IMR-90 (cell line): ENCODE measurements around the gene ZKSCAN7. TPM values are rescaled to one million over a fixed set of nuclear protein-coding genes. Genes with fewer than 3 reads are reported as not detected.
A peak's percentile ranks its signal among the peaks of the same experiment; 100 is the strongest.

Source experiments
- ATAC-seq: fragments of 200-7000 bp; cut with Tn5 transposase; 2 replicates; pipeline ENCODE4 v1.9.1; 2020; ENCODE audit warnings: low read depth, mild to moderate bottlenecking, moderate library complexity
- BruUV-seq: library from RNA; stranded (reverse); fragments of 400-500 nt; replicated peaks from 2 replicates; lab custom pipeline; 2021; lab: Mats Ljungman, UMichigan
- CTCF ChIA-PET: fragments of 300-600 bp; formaldehyde crosslinking; extraction: SDS; loops from one replicate; lab custom pipeline; 2021; ENCODE audit warnings: antibody characterized with exemption; lab: Yijun Ruan, JAX
- POLR2A ChIA-PET: fragments of 300-600 bp; sonication (Branson Sonifier 250); formaldehyde crosslinking; loops from one replicate; lab custom pipeline; 2022; ENCODE audit warnings: antibody characterized with exemption; ENCODE audit not compliant: unreplicated experiment; lab: Charles Lee
- DNase-seq: peaks from one replicate; pipeline ENCODE4 v3.0.0; 2013
- H2AFZ ChIP-seq: replicated peaks from 2 replicates; pipeline ENCODE3; 2013; ENCODE audit warnings: low read length, mild to moderate bottlenecking; ENCODE audit not compliant: poor library complexity
- H2AK5ac ChIP-seq: 2 replicates; pipeline ENCODE4 v1.6.1; 2013; ENCODE audit warnings: low read depth, low read length, inconsistent platforms
- H2AK9ac ChIP-seq: replicated peaks from 2 replicates; pipeline ENCODE3; 2013; ENCODE audit warnings: mild to moderate bottlenecking, low read depth, low read length, moderate library complexity; ENCODE audit not compliant: poor library complexity
- H2BK120ac ChIP-seq: 2 replicates; pipeline ENCODE4 v1.6.1; 2013; ENCODE audit warnings: low read depth, low read length, inconsistent platforms
- H2BK15ac ChIP-seq: 3 replicates; pipeline ENCODE4 v1.6.1; 2013; ENCODE audit warnings: low read depth, low read length, inconsistent platforms
- H2BK20ac ChIP-seq: 2 replicates; pipeline ENCODE4 v1.6.1; 2013; ENCODE audit warnings: low read depth, mild to moderate bottlenecking, inconsistent platforms, low read length, moderate library complexity
- H2BK5ac ChIP-seq: 2 replicates; pipeline ENCODE4 v1.6.1; 2013; ENCODE audit warnings: mild to moderate bottlenecking, low read depth, low read length, inconsistent platforms; ENCODE audit not compliant: poor library complexity, severe bottlenecking
- H3K14ac ChIP-seq: replicated peaks from 2 replicates; pipeline ENCODE4 v1.6.1; 2013; ENCODE audit warnings: low read depth, low read length, inconsistent platforms
- H3K18ac ChIP-seq: 2 replicates; pipeline ENCODE4 v1.6.1; 2013; ENCODE audit warnings: low read depth, low read length, control low read depth
- H3K23ac ChIP-seq: 2 replicates; pipeline ENCODE4 v1.6.1; 2013; ENCODE audit warnings: low read depth, low read length, inconsistent platforms
- H3K27ac ChIP-seq: 2 replicates; pipeline ENCODE4 v1.5.1; 2013; ENCODE audit warnings: mild to moderate bottlenecking, control low read depth, low read length; ENCODE audit not compliant: insufficient read depth
- H3K27me3 ChIP-seq: 2 replicates; pipeline ENCODE4 v1.6.1; 2013; ENCODE audit warnings: low read length; ENCODE audit not compliant: control insufficient read depth, insufficient read depth
- H3K36me3 ChIP-seq: 2 replicates; pipeline ENCODE4 v1.6.1; 2013; ENCODE audit warnings: low read length, mixed read lengths; ENCODE audit not compliant: control insufficient read depth, insufficient read depth
- H3K4ac ChIP-seq: 2 replicates; pipeline ENCODE4 v1.6.1; 2013; ENCODE audit warnings: low read depth, low read length, inconsistent platforms
- H3K4me1 ChIP-seq: 2 replicates; pipeline ENCODE4 v1.6.1; 2013; ENCODE audit warnings: low read length, mixed read lengths; ENCODE audit not compliant: control insufficient read depth, insufficient read depth
- H3K4me2 ChIP-seq: 2 replicates; pipeline ENCODE4 v1.6.1; 2013; ENCODE audit warnings: low read depth, mild to moderate bottlenecking, control low read depth, low read length, moderate library complexity
- H3K4me3 ChIP-seq: 2 replicates; pipeline ENCODE4 v1.5.1; 2013; ENCODE audit warnings: low read depth, mild to moderate bottlenecking, control low read depth, low read length, moderate library complexity; ENCODE audit not compliant: insufficient read depth
- H3K56ac ChIP-seq: 2 replicates; pipeline ENCODE4 v1.6.1; 2013; ENCODE audit warnings: low read length, inconsistent platforms; ENCODE audit not compliant: insufficient read depth; ENCODE audit errors: extremely low read depth
- H3K79me1 ChIP-seq, 2 experiments: 2 replicates each; pipeline ENCODE4 v1.6.1; 2013; ENCODE audit warnings: low read length in 2 of 2, inconsistent platforms in 1 of 2, low read depth in 1 of 2
- H3K9ac ChIP-seq: 2 replicates; pipeline ENCODE4 v1.6.1; 2013; ENCODE audit warnings: low read depth, low read length, control low read depth
- H3K9me1 ChIP-seq: 2 replicates; pipeline ENCODE4 v1.6.1; 2013; ENCODE audit warnings: low read length, inconsistent platforms; ENCODE audit not compliant: insufficient read depth
- H3K9me3 ChIP-seq: 2 replicates; pipeline ENCODE4 v1.6.1; 2013; ENCODE audit warnings: low read length; ENCODE audit not compliant: control insufficient read depth, insufficient read depth
- H4K20me1 ChIP-seq: 2 replicates; pipeline ENCODE4 v1.6.1; 2013; ENCODE audit warnings: low read length, inconsistent platforms; ENCODE audit not compliant: insufficient read depth
- H4K5ac ChIP-seq: 2 replicates; pipeline ENCODE4 v1.6.1; 2013; ENCODE audit warnings: mild to moderate bottlenecking, low read depth, low read length, control low read depth
- H4K8ac ChIP-seq, 2 experiments: 2 replicates each; pipeline ENCODE4 v1.6.1; 2013; ENCODE audit warnings: low read depth in 2 of 2, low read length in 2 of 2, control low read depth in 1 of 2, inconsistent platforms in 1 of 2
- H4K91ac ChIP-seq: 2 replicates; pipeline ENCODE4 v1.6.1; 2013; ENCODE audit warnings: low read depth, low read length, inconsistent platforms; ENCODE audit not compliant: insufficient read depth
- BHLHE40 ChIP-seq: fragments of 150-350 bp; IDR thresholded peaks from 2 replicates; pipeline ENCODE4 v1.6.1; 2016; ENCODE audit warnings: mild to moderate bottlenecking, low read depth, low read length
- CEBPB ChIP-seq: IDR thresholded peaks from 2 replicates; pipeline ENCODE4 v1.6.1; 2012; ENCODE audit warnings: low read depth, low read length, improper control_type of control experiment
- CHD1 ChIP-seq: IDR thresholded peaks from 2 replicates; pipeline ENCODE4 v1.6.1; 2012; ENCODE audit warnings: low read depth, low read length, improper control_type of control experiment
- FOS ChIP-seq: fragments of 150-350 bp; IDR thresholded peaks from 2 replicates; pipeline ENCODE4 v1.6.1; 2016; ENCODE audit warnings: low read depth, low read length
- MAFK ChIP-seq: IDR thresholded peaks from 2 replicates; pipeline ENCODE4 v1.6.1; 2012; ENCODE audit warnings: low read depth, low read length, improper control_type of control experiment
- MAZ ChIP-seq: IDR thresholded peaks from 2 replicates; pipeline ENCODE4 v1.6.1; 2012; ENCODE audit warnings: low read depth, mild to moderate bottlenecking, low read length, improper control_type of control experiment, moderate library complexity, borderline replicate concordance
- MXI1 ChIP-seq: IDR thresholded peaks from 2 replicates; pipeline ENCODE4 v1.6.1; 2012; ENCODE audit warnings: low read depth, mild to moderate bottlenecking, low read length, moderate library complexity, borderline replicate concordance
- NFE2L2 ChIP-seq: fragments of 150-350 bp; IDR thresholded peaks from 2 replicates; pipeline ENCODE4 v1.6.1; 2016; ENCODE audit warnings: low read depth, mild to moderate bottlenecking, low read length
- POLR2A ChIP-seq: IDR thresholded peaks from 2 replicates; pipeline ENCODE4 v1.6.1; 2012; ENCODE audit warnings: mild to moderate bottlenecking, low read depth, low read length
- RAD21 ChIP-seq: IDR thresholded peaks from 2 replicates; pipeline ENCODE4 v1.6.1; 2012; ENCODE audit warnings: low read length, improper control_type of control experiment
- RCOR1 ChIP-seq: IDR thresholded peaks from 2 replicates; pipeline ENCODE4 v1.6.1; 2012; ENCODE audit warnings: mild to moderate bottlenecking, low read length, improper control_type of control experiment; ENCODE audit not compliant: insufficient replicate concordance
- RFX5 ChIP-seq: IDR thresholded peaks from 2 replicates; pipeline ENCODE4 v1.8.0; 2012; ENCODE audit warnings: low read depth, mild to moderate bottlenecking, low read length, moderate library complexity
- SMC3 ChIP-seq: fragments of 150-350 bp; IDR thresholded peaks from 2 replicates; pipeline ENCODE4 v1.6.1; 2016; ENCODE audit warnings: low read depth, mild to moderate bottlenecking, antibody characterized with exemption, low read length, moderate library complexity
- WGBS, 2 experiments: methylation state at CpG; one replicate each; pipeline versions ENCODE4 v1.1.5 to v1.1.7; 2013; ENCODE audit warnings: missing lambda C conversion rate in 2 of 2; ENCODE audit not compliant: insufficient read length in 1 of 2; ENCODE audit errors: extremely low coverage in 2 of 2; 5-methylcytosine and 5-hydroxymethylcytosine counted together
- dilution Hi-C: fragments of 300-500 bp; cut with HindIII; formaldehyde crosslinking; loops from one replicate; pipeline ENCODE4 v1.14.3; 2018; ENCODE audit warnings: low sequenced_read_pairs; ENCODE audit not compliant: unreplicated experiment
- in situ Hi-C: fragments of 300-500 bp; cut with MboI; formaldehyde crosslinking; loops from 3 replicates; pipeline ENCODE4 v1.14.3; 2019; ENCODE audit warnings: low sequenced_read_pairs, inconsistent platforms, mixed read lengths
- intact Hi-C: fragments of 100-400 bp; cut with micrococcal nuclease; formaldehyde crosslinking; loops from 2 replicates; pipeline ENCODE4 v1.10.0; 2022
- polyA plus RNA-seq, 3 experiments: library from polyadenylated mRNA; depleted of rRNA; stranded (reverse); fragments of >200 nt; gene quantifications; 2 replicates each; pipeline ENCODE4 v1.2.3, GENCODE V29; 2012; ENCODE audit warnings: low replicate concordance in 1 of 3
- total RNA-seq: library from RNA; depleted of rRNA; stranded (reverse); fragments of >200 nt; gene quantifications from 2 replicates; pipeline ENCODE4 v1.2.3, GENCODE V29; 2012
- TF ChIP-seq, protein P1 (sequence below): fragments of 150-350 bp; IDR thresholded peaks from 2 replicates; pipeline ENCODE4 v1.6.1; 2016; ENCODE audit warnings: low read depth, mild to moderate bottlenecking, low read length, moderate library complexity, borderline replicate concordance
- TF ChIP-seq, protein P2 (sequence below): fragments of 150-350 bp; IDR thresholded peaks from 2 replicates; pipeline ENCODE4 v1.6.1; 2017; ENCODE audit warnings: mild to moderate bottlenecking, antibody characterized with exemption, low read length, low read depth
- TF ChIP-seq, protein P3 (sequence below): conservative IDR thresholded peaks from 2 replicates; pipeline ENCODE4 v1.5.1; 2012; ENCODE audit warnings: mild to moderate bottlenecking, low read depth, low read length, improper control_type of control experiment

Gene ZKSCAN7
- total and polyA plus RNA-seq, 2 of the 4 experiments (the other 2 are of a cell fraction), result 2.6 to 4.7 TPM

DNA sequence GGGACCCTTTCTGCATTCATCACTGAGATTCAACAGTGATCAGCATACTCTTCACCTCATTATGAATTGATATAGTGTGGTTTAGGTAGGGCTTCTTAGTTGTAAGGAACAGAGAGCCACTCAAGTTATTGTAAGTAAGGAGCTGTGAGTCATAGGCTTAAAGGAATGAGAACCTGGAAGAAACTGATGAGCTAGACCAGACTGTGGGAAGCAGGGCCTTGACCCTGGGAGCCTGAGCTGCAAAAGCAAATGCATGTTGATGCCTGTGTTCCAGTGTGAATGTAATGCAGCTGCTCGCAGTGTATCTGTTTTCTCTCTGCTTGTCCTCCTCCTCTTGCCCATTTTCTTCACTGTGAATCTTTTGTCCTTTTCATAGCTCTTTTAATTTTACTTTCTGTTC lies 13.6 kb downstream of the ZKSCAN7 start:
- Histone ChIP-seq H3K27me3 (no peaks in the 10 kb centered on the region), H2BK120ac (no peak overlapping the region)
- BruUV-seq, result no TSS peak

More for the DNA sequence above, 13.6 kb downstream of the ZKSCAN7 start:
- Histone ChIP-seq H3K4me2 (no peak overlapping the region), H3K79me1 (no peaks in the 10 kb centered on the region; a peak in 1 of 4 replicates), H3K14ac (no peak overlapping the region), H3K9me1 (no peaks in the 10 kb centered on the region), H2AFZ (no peak overlapping the region), H2BK15ac (no peak overlapping the region), H3K36me3 (peaks cover 29% of the 10 kb centered on the region), H3K23ac (no peak overlapping the region), H4K20me1 (no peaks in the 10 kb centered on the region), H3K4ac (no peak overlapping the region), H3K9ac (no peak overlapping the region), H2BK20ac (no peak overlapping the region), H3K56ac (no peak overlapping the region), H2AK5ac (no peak overlapping the region), H2BK5ac (no peak overlapping the region), H3K27ac (no peak overlapping the region), H4K8ac (no peak overlapping the region), H3K4me3 (no peak overlapping the region), H4K91ac (no peak overlapping the region), H3K18ac (no peak overlapping the region), H4K5ac (no peak overlapping the region), H2AK9ac (no peak overlapping the region), H3K9me3 (peaks cover 14% of the 10 kb centered on the region), H3K4me1 (peaks cover 2% of the 10 kb centered on the region; the same call in 1 of the 2 replicates)
- peak; percentile 84 for DNase-seq
- ATAC-seq, result peak; percentile 83
- in situ Hi-C loops, result no loop called here
- intact Hi-C loops, result no loop called here
- no peak for TF ChIP-seq RCOR1
- TF ChIP-seq, protein P1, sequence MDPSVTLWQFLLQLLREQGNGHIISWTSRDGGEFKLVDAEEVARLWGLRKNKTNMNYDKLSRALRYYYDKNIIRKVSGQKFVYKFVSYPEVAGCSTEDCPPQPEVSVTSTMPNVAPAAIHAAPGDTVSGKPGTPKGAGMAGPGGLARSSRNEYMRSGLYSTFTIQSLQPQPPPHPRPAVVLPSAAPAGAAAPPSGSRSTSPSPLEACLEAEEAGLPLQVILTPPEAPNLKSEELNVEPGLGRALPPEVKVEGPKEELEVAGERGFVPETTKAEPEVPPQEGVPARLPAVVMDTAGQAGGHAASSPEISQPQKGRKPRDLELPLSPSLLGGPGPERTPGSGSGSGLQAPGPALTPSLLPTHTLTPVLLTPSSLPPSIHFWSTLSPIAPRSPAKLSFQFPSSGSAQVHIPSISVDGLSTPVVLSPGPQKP, result no peak
- TF ChIP-seq POLR2A, result no peak
- TF ChIP-seq MAFK, result no peak
- no peak for TF ChIP-seq MAZ
- no peak for TF ChIP-seq FOS
- no peak for TF ChIP-seq BHLHE40
- no peak for TF ChIP-seq CEBPB
- TF ChIP-seq, protein P2, sequence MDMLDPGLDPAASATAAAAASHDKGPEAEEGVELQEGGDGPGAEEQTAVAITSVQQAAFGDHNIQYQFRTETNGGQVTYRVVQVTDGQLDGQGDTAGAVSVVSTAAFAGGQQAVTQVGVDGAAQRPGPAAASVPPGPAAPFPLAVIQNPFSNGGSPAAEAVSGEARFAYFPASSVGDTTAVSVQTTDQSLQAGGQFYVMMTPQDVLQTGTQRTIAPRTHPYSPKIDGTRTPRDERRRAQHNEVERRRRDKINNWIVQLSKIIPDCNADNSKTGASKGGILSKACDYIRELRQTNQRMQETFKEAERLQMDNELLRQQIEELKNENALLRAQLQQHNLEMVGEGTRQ, result no peak
- TF ChIP-seq MXI1, result no peak
- no peak for TF ChIP-seq RAD21
- TF ChIP-seq CHD1, result no peak
- no peak for TF ChIP-seq NFE2L2
- no peak for TF ChIP-seq SMC3
- TF ChIP-seq RFX5, result no peak
- TF ChIP-seq, protein P3, sequence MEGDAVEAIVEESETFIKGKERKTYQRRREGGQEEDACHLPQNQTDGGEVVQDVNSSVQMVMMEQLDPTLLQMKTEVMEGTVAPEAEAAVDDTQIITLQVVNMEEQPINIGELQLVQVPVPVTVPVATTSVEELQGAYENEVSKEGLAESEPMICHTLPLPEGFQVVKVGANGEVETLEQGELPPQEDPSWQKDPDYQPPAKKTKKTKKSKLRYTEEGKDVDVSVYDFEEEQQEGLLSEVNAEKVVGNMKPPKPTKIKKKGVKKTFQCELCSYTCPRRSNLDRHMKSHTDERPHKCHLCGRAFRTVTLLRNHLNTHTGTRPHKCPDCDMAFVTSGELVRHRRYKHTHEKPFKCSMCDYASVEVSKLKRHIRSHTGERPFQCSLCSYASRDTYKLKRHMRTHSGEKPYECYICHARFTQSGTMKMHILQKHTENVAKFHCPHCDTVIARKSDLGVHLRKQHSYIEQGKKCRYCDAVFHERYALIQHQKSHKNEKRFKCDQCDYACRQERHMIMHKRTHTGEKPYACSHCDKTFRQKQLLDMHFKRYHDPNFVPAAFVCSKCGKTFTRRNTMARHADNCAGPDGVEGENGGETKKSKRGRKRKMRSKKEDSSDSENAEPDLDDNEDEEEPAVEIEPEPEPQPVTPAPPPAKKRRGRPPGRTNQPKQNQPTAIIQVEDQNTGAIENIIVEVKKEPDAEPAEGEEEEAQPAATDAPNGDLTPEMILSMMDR, result no peak
- WGBS, 2 experiments, result no CpG with 5 or more reads among the region's 1 CpG
- ChIA-PET CTCF (no interaction called here), POLR2A (no interaction called here)
- dilution Hi-C loops, result no loop called here
